HepG2 (cell line): ENCODE measurements around the gene RHBDD3. TPM values are rescaled to one million over a fixed set of nuclear protein-coding genes. Genes with fewer than 3 reads are reported as not detected.

ENCODE experiments used
- ARID2 ChIP-seq: sonication (generic); formaldehyde crosslinking; IDR thresholded peaks from 2 replicates; pipeline ENCODE4 v1.8.1; 2022; ENCODE audit warnings: mild to moderate bottlenecking, missing genetic modification reagents, borderline replicate concordance
- DMAP1 ChIP-seq: IDR thresholded peaks from 2 replicates; pipeline ENCODE4 v1.6.1; 2016
- DNMT1 ChIP-seq: sonication (generic); formaldehyde crosslinking; IDR thresholded peaks from 2 replicates; pipeline ENCODE4 v1.5.1; 2020; ENCODE audit warnings: mild to moderate bottlenecking, missing genetic modification reagents
- EED ChIP-seq: sonication (generic); formaldehyde crosslinking; IDR thresholded peaks from 2 replicates; pipeline ENCODE4 v1.5.0; 2020; ENCODE audit warnings: mild to moderate bottlenecking, missing genetic modification reagents
- MTA1 ChIP-seq: sonication (generic); formaldehyde crosslinking; IDR thresholded peaks from 2 replicates; pipeline ENCODE4 v1.4.0; 2020; ENCODE audit warnings: missing genetic modification reagents, mild to moderate bottlenecking, borderline replicate concordance
- NFE2L2 ChIP-seq: fragments of 150-350 bp; IDR thresholded peaks from 2 replicates; pipeline ENCODE4 v1.6.1; 2014; ENCODE audit warnings: low read length
- NR2F6 ChIP-seq, 2 experiments: IDR thresholded peaks; 2 replicates each; pipeline ENCODE4 v1.6.1; 2016; ENCODE audit warnings: antibody characterized with exemption in 1 of 2, mild to moderate bottlenecking in 1 of 2
- ONECUT2 ChIP-seq: sonication (generic); formaldehyde crosslinking; IDR thresholded peaks from 2 replicates; pipeline ENCODE4 v1.4.0; 2020; ENCODE audit warnings: missing genetic modification reagents
- SMYD3 ChIP-seq: sonication (generic); formaldehyde crosslinking; IDR thresholded peaks from 2 replicates; pipeline ENCODE4 v1.8.1; 2023; ENCODE audit warnings: mild to moderate bottlenecking, missing genetic modification reagents
- SOX6 ChIP-seq, 2 experiments: fragments of 450-650 bp in 1 of 2; sonication (generic) in 1 of 2; formaldehyde crosslinking in 1 of 2; IDR thresholded peaks; 2 replicates each; pipeline versions ENCODE4 v1.4.0 to v1.6.1; 2017 to 2020; ENCODE audit warnings: antibody characterized with exemption in 1 of 2, mild to moderate bottlenecking in 1 of 2, missing genetic modification reagents in 1 of 2
- ZMYM3 ChIP-seq: sonication (generic); formaldehyde crosslinking; IDR thresholded peaks from 2 replicates; pipeline ENCODE4 v1.5.1; 2020; ENCODE audit warnings: mild to moderate bottlenecking, missing genetic modification reagents
- ZNF331 ChIP-seq: sonication (generic); formaldehyde crosslinking; IDR thresholded peaks from 2 replicates; pipeline ENCODE4 v1.4.0; 2020; ENCODE audit warnings: missing genetic modification reagents
- ZNF350 ChIP-seq: sonication (generic); formaldehyde crosslinking; IDR thresholded peaks from 2 replicates; pipeline ENCODE4 v1.4.0; 2020; ENCODE audit warnings: mild to moderate bottlenecking, low read depth, missing genetic modification reagents, borderline replicate concordance
- ZNF567 ChIP-seq: sonication (generic); formaldehyde crosslinking; IDR thresholded peaks from 2 replicates; pipeline ENCODE4 v1.8.1; 2023; ENCODE audit warnings: mild to moderate bottlenecking, missing genetic modification reagents, borderline replicate concordance
- ZNF607 ChIP-seq: sonication (generic); formaldehyde crosslinking; IDR thresholded peaks from 2 replicates; pipeline ENCODE4 v1.5.1; 2020; ENCODE audit warnings: missing genetic modification reagents, mild to moderate bottlenecking, borderline replicate concordance
- ZNF703 ChIP-seq: sonication (generic); formaldehyde crosslinking; IDR thresholded peaks from 2 replicates; pipeline ENCODE4 v1.5.1; 2020; ENCODE audit warnings: missing genetic modification reagents, mild to moderate bottlenecking, moderate library complexity, borderline replicate concordance
- polyA plus RNA-seq, 8 experiments: library from polyadenylated mRNA; depleted of rRNA in 3 of 8; stranded (reverse) in 7 of 8; unstranded in 1 of 8; fragments of >200 nt; fragmentation: Illumina TruSeq in 4 of 8; extraction: Trizol in 4 of 8; gene quantifications; 2 replicates each; pipeline versions ENCODE4 v1.2.1 to v1.2.3, GENCODE V29; 2011 to 2016; ENCODE audit warnings: low read depth in 4 of 8, missing spikeins in 1 of 8, mixed read lengths in 1 of 8; ENCODE audit not compliant: insufficient read depth in 1 of 8
- total RNA-seq, 5 experiments: library from RNA; depleted of rRNA; stranded (reverse); fragments of >200 nt; fragmentation: Illumina TruSeq; extraction: Trizol; gene quantifications; 2 replicates each; pipeline ENCODE4 v1.2.3, GENCODE V29; 2016; ENCODE audit warnings: low read depth in 1 of 5
- TF ChIP-seq, protein P1 (sequence below): sonication (generic); formaldehyde crosslinking; IDR thresholded peaks from 2 replicates; pipeline ENCODE4 v1.8.0; 2022; ENCODE audit warnings: missing genetic modification reagents, mild to moderate bottlenecking, moderate library complexity, borderline replicate concordance
- TF ChIP-seq, protein P2 (sequence below): IDR thresholded peaks from 2 replicates; pipeline ENCODE4 v1.4.0; 2020; ENCODE audit warnings: mild to moderate bottlenecking, missing genetic modification reagents
- TF ChIP-seq, protein P3 (sequence below): sonication (generic); formaldehyde crosslinking; IDR thresholded peaks from 2 replicates; pipeline ENCODE4 v1.4.0; 2020; ENCODE audit warnings: missing genetic modification reagents
- TF ChIP-seq, protein P4 (sequence below): sonication (generic); formaldehyde crosslinking; IDR thresholded peaks from 2 replicates; pipeline ENCODE4 v1.5.0; 2020; ENCODE audit warnings: missing genetic modification reagents

Gene RHBDD3
- total and polyA plus RNA-seq, 2 of the 13 experiments (the other 11 are each of a cell fraction or from before 2014, with no cell fraction given), result 12.1 to 26.7 TPM

DNA sequence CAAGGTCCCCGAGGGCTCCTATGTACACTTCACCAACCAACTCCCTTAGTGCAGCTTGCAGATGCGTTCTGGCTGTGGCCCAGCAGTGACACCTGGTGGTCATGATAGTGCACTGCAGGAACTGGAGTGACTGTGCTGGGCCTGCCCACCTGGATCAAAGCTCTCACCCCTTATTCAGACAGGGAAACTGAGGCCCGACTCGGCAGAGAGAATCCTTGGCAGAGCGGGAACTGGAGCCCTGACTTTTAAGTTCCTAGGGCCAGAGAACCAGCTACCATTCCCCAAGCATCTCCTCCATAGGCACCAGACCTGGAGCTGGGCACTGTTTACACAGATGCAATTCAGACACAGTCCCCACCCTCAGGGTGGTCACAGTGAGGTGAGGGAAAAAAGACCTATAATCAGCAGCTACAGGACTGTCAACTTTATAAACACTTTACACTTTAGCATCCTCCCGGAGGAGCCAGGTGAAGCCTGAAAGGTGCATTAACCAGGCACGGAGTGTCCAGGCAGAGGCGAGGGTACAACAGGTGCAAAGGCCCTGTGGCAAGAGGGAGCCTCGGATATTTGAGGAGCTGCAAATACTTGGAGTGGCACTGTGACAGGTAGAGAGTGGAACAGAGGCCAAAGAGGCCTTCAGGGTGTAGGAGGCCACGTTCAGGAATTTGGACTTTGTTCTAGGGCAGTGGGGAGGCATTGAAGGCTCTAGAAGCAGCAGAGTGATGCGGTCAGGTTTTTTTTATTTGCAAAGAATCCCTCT lies 22.0 kb downstream of the RHBDD3 start (continued):
- TF ChIP-seq MTA1 (CRISPR knock-in tag) (no peak), ZNF567 (CRISPR knock-in tag) (no peak), ARID2 (no peak), EED (CRISPR knock-in tag) (no peak), ZNF703 (CRISPR knock-in tag) (no peak), NFE2L2 (no peak), SOX6 (IDR thresholded peaks at IDR 0.05) (no peak), SOX6 (CRISPR knock-in tag; IDR thresholded peaks at IDR 0.05) (no peak), ONECUT2 (CRISPR knock-in tag) (no peak), ZMYM3 (CRISPR knock-in tag) (peak; percentile 84; the same call in 1 of the 2 replicates), DNMT1 (CRISPR knock-in tag) (no peak), NR2F6 (IDR thresholded peaks at IDR 0.05) (no peak), NR2F6 (CRISPR knock-in tag; IDR thresholded peaks at IDR 0.05) (no peak), DMAP1 (no peak), ZNF607 (no peak), SMYD3 (CRISPR knock-in tag) (no peak), ZNF331 (CRISPR knock-in tag) (no peak), ZNF350 (CRISPR knock-in tag) (no peak)
- TF ChIP-seq, protein P1, sequence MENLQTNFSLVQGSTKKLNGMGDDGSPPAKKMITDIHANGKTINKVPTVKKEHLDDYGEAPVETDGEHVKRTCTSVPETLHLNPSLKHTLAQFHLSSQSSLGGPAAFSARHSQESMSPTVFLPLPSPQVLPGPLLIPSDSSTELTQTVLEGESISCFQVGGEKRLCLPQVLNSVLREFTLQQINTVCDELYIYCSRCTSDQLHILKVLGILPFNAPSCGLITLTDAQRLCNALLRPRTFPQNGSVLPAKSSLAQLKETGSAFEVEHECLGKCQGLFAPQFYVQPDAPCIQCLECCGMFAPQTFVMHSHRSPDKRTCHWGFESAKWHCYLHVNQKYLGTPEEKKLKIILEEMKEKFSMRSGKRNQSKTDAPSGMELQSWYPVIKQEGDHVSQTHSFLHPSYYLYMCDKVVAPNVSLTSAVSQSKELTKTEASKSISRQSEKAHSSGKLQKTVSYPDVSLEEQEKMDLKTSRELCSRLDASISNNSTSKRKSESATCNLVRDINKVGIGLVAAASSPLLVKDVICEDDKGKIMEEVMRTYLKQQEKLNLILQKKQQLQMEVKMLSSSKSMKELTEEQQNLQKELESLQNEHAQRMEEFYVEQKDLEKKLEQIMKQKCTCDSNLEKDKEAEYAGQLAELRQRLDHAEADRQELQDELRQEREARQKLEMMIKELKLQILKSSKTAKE (CRISPR knock-in tag), result no peak
- TF ChIP-seq, protein P2, sequence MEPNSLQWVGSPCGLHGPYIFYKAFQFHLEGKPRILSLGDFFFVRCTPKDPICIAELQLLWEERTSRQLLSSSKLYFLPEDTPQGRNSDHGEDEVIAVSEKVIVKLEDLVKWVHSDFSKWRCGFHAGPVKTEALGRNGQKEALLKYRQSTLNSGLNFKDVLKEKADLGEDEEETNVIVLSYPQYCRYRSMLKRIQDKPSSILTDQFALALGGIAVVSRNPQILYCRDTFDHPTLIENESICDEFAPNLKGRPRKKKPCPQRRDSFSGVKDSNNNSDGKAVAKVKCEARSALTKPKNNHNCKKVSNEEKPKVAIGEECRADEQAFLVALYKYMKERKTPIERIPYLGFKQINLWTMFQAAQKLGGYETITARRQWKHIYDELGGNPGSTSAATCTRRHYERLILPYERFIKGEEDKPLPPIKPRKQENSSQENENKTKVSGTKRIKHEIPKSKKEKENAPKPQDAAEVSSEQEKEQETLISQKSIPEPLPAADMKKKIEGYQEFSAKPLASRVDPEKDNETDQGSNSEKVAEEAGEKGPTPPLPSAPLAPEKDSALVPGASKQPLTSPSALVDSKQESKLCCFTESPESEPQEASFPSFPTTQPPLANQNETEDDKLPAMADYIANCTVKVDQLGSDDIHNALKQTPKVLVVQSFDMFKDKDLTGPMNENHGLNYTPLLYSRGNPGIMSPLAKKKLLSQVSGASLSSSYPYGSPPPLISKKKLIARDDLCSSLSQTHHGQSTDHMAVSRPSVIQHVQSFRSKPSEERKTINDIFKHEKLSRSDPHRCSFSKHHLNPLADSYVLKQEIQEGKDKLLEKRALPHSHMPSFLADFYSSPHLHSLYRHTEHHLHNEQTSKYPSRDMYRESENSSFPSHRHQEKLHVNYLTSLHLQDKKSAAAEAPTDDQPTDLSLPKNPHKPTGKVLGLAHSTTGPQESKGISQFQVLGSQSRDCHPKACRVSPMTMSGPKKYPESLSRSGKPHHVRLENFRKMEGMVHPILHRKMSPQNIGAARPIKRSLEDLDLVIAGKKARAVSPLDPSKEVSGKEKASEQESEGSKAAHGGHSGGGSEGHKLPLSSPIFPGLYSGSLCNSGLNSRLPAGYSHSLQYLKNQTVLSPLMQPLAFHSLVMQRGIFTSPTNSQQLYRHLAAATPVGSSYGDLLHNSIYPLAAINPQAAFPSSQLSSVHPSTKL, result no peak
- TF ChIP-seq, protein P3, sequence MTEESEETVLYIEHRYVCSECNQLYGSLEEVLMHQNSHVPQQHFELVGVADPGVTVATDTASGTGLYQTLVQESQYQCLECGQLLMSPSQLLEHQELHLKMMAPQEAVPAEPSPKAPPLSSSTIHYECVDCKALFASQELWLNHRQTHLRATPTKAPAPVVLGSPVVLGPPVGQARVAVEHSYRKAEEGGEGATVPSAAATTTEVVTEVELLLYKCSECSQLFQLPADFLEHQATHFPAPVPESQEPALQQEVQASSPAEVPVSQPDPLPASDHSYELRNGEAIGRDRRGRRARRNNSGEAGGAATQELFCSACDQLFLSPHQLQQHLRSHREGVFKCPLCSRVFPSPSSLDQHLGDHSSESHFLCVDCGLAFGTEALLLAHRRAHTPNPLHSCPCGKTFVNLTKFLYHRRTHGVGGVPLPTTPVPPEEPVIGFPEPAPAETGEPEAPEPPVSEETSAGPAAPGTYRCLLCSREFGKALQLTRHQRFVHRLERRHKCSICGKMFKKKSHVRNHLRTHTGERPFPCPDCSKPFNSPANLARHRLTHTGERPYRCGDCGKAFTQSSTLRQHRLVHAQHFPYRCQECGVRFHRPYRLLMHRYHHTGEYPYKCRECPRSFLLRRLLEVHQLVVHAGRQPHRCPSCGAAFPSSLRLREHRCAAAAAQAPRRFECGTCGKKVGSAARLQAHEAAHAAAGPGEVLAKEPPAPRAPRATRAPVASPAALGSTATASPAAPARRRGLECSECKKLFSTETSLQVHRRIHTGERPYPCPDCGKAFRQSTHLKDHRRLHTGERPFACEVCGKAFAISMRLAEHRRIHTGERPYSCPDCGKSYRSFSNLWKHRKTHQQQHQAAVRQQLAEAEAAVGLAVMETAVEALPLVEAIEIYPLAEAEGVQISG (CRISPR knock-in tag), result no peak
- TF ChIP-seq, protein P4, sequence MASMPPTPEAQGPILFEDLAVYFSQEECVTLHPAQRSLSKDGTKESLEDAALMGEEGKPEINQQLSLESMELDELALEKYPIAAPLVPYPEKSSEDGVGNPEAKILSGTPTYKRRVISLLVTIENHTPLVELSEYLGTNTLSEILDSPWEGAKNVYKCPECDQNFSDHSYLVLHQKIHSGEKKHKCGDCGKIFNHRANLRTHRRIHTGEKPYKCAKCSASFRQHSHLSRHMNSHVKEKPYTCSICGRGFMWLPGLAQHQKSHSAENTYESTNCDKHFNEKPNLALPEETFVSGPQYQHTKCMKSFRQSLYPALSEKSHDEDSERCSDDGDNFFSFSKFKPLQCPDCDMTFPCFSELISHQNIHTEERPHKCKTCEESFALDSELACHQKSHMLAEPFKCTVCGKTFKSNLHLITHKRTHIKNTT, result no peak
